Kidney (tissue), 14 donors: ENCODE measurements around the gene EFNB1. TPM values are rescaled to one million over a fixed set of nuclear protein-coding genes. Genes with fewer than 3 reads are reported as not detected.

Experiments
- DNase-seq, 5 donors: peaks; one replicate each; pipeline ENCODE4 v3.0.0-alpha.2; 2013 to 2020
- FAIRE-seq: peaks from 2 replicates; lab custom pipeline; 2012; peaks lifted over from hg19 to GRCh38; lab: Jason Lieb, UNC
- H3K27ac ChIP-seq, 2 donors: one replicate each; pipeline ENCODE4 v1.7.0; 2013; ENCODE audit warnings: low read depth in 2 of 2, low read length in 2 of 2, inconsistent platforms in 1 of 2
- H3K27me3 ChIP-seq: one replicate; pipeline ENCODE4 v1.7.1; 2013; ENCODE audit warnings: low read length, inconsistent platforms; ENCODE audit not compliant: control insufficient read depth, insufficient read depth
- H3K36me3 ChIP-seq, 3 donors: one replicate each; pipeline versions ENCODE4 v1.7.0 to v1.7.1; 2013; ENCODE audit warnings: low read length in 3 of 3, control low read depth in 1 of 3, inconsistent platforms in 1 of 3; ENCODE audit not compliant: insufficient read depth in 3 of 3, control insufficient read depth in 2 of 3
- H3K4me1 ChIP-seq, 3 donors: one replicate each; pipeline versions ENCODE4 v1.7.0 to v1.7.1; 2013; ENCODE audit warnings: low read length in 3 of 3, inconsistent platforms in 1 of 3, low read depth in 1 of 3; ENCODE audit not compliant: control insufficient read depth in 2 of 3, insufficient read depth in 2 of 3
- H3K4me3 ChIP-seq, 3 donors: one replicate each; pipeline versions ENCODE4 v1.7.0 to v1.8.1; 2013; ENCODE audit warnings: low read length in 3 of 3, control low read depth in 1 of 3, inconsistent platforms in 1 of 3
- H3K9ac ChIP-seq, 3 donors: one replicate each; pipeline versions ENCODE4 v1.7.0 to v1.7.1; 2013; ENCODE audit warnings: low read length in 3 of 3, control low read depth in 1 of 3, inconsistent platforms in 1 of 3
- H3K9me3 ChIP-seq, 3 donors: one replicate each; pipeline versions ENCODE4 v1.7.0 to v1.7.1; 2013; ENCODE audit warnings: low read length in 3 of 3, control low read depth in 1 of 3, inconsistent platforms in 1 of 3; ENCODE audit not compliant: control insufficient read depth in 2 of 3, insufficient read depth in 1 of 3
- CTCF ChIP-seq: IDR thresholded peaks from 3 replicates; pipeline ENCODE4 v1.5.1; 2012; ENCODE audit warnings: mild to moderate bottlenecking, moderate library complexity, borderline replicate concordance; ENCODE audit not compliant: insufficient read depth; ENCODE audit errors: extremely low read depth
- intact Hi-C: fragments of 100-400 bp; cut with DNase I; formaldehyde crosslinking; loops from one replicate; pipeline ENCODE4 v1.11.1; 2022
- polyA plus RNA-seq: library from polyadenylated mRNA; stranded (reverse); fragments of 350-450 nt; fragmentation: Illumina TruSeq; extraction: RNeasy Lipid Tissue Mini Kit (QIAGEN cat#74804); gene quantifications from one replicate; pipeline ENCODE4 v1.2.3, GENCODE V29; 2014; ENCODE audit warnings: low read depth, low replicate concordance; ENCODE audit not compliant: insufficient read depth
- total RNA-seq: library from RNA; stranded (reverse); fragmentation: NEBNext Ultra II Directional; extraction: Animal tissue kit (Norgen Biotek cat#: 25700); gene quantifications from one replicate; pipeline ENCODE4 v1.2.1, GENCODE V29; 2021
- donor health status: control.
- donor health status: control.
- donor health status: control.
- donor health status: control.
- donor health status: control.
- donor health status: DM: yes; HTN: yes; CAD: no.
- donor health status: Normal renal cell carcinoma (clear cell type).

The EFNB1 gene
- total and polyA plus RNA-seq, 2 donors from 2014 or later: 50.6 to 53.0 TPM

- Histone ChIP-seq H3K27me3 (no peaks in the 10 kb centered on the region), H3K9me3 (no peaks in the 10 kb centered on the region), H3K27ac (no peak overlapping the region), H3K9ac (no peak overlapping the region), H3K36me3 (peaks cover 2 to 11% (median 6%) of the 10 kb centered on the region in 3 donors), H3K4me1 (peaks cover 0 to 29% (median 0%) of the 10 kb centered on the region in 3 donors), H3K4me3 (no peak overlapping the region)
- intact Hi-C loops: no loop called here
- peak in 1 of 5 donors; percentile 13 for DNase-seq
- no peak for TF ChIP-seq CTCF
- FAIRE-seq: no peak
Observed at GRCh38 chrX:68835468-68835867, 6.6 kb downstream of the EFNB1 start.

- Histone ChIP-seq H3K36me3 (peaks cover 2 to 11% (median 6%) of the 10 kb centered on the region in 3 donors), H3K27ac (no peak overlapping the region), H3K9ac (no peak overlapping the region), H3K27me3 (no peaks in the 10 kb centered on the region), H3K9me3 (no peaks in the 10 kb centered on the region), H3K4me3 (no peak overlapping the region), H3K4me1 (peaks cover 0 to 30% (median 12%) of the 10 kb centered on the region in 3 donors)
- intact Hi-C loops: no loop called here
- no peak for TF ChIP-seq CTCF
- FAIRE-seq (no peak), DNase-seq (no peak)
Observed at GRCh38 chrX:68837119-68837518, 8.3 kb downstream of the EFNB1 start.

- no peaks in the 10 kb centered on the region for H3K27me3 ChIP-seq
- FAIRE-seq: no peak
Observed at GRCh38 chrX:68838571-68838910, 9.7 kb downstream of the EFNB1 start.

More at GRCh38 chrX:68838571-68838910, 9.7 kb downstream of the EFNB1 start:
- Histone ChIP-seq H3K9me3 (no peaks in the 10 kb centered on the region), H3K4me1 (peaks cover 0 to 39% (median 19%) of the 10 kb centered on the region in 3 donors), H3K9ac (no peak overlapping the region), H3K27ac (no peak overlapping the region), H3K4me3 (no peak overlapping the region), H3K36me3 (peaks cover 2 to 11% (median 6%) of the 10 kb centered on the region in 3 donors)
- no peak for TF ChIP-seq CTCF
- intact Hi-C loops: no loop called here
- DNase-seq: peak in 1 of 5 donors; percentile 17
